ENCODE measurements around the gene TEKT4.
"Not testable (repeated sequence)": the region's sequence is repeated elsewhere in the genome, so short reads cannot be mapped to it uniquely, and the experiment has no call there.

TEKT4 gene

DNA sequence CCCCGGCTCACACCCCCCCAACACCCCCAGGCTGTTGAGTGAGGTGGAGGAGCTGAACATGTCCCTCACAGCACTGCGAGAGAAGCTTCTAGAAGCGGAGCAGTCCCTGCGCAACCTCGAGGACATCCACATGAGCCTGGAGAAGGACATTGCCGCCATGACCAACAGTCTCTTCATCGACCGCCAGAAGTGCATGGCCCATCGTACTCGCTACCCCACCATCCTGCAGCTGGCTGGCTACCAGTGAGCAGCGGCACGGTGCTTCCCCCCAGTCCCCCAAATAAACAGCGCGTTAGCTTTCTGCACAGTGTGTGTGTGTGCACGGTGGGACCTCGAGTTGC, 5.3 kb downstream of the TEKT4 start:
- DNase-seq (ENCODE audit: low spot score) = no peak

DNA sequence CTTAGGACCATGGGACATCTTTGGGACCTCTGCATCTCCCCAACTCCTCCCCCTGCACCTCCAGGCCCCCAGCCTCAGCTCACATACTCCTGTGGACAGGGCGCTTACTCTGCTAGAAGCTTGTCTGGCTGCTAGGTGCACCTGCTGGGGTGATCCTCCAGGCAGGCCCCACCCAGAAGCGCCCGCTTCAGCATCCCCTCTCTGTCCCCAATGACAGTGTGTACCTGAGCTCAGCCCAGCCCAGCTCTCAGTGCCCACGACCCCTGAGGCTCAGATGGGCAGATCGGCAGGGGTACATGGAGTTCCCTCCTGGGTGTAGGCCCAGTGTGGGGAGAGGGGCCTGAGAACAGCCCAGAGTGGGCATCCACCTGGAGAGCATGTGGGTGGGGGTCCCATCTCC, 5.9 kb downstream of the TEKT4 start:
- DNase-seq (ENCODE audit: low spot score) = no peak

- not testable (repeated sequence) for DNase-seq (ENCODE audit: low spot score)
Measured at GRCh38 chr2:94878575-94878974, 7.3 kb downstream of the TEKT4 start.

DNA sequence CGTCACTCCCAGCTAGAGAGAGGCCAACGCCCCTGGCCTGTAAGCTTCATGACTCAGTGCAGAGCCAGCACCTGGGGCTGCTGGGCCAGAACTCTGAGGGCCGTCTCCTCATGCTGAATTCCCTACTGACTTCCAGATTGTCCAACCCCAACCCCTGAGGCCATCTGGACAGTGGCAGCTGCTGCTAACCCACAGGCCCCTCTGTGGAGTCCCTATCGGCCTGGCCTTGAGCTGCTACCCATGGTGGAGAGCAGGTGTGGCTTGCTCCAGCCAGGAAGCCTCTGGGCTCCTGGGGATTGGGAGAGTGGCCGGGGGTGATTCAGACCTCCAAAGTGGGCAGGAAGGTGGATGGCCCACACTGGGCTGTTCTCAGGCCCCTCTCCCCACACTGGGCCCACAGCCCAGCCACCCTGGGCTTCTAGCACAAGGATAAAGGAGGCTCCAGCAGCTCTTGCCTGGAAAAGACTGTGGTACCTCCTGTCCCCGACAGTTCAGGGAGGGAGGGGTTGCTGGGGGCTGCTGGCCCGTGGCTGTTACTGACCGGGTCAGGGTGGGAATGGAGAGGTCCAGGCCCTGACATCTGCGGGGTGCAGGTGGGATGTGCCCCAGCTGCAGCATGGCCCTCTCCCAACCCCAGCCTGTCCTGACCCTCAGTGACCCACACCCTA, 8.2 kb downstream of the TEKT4 start:
- no peak for DNase-seq (ENCODE audit: low spot score)

DNA sequence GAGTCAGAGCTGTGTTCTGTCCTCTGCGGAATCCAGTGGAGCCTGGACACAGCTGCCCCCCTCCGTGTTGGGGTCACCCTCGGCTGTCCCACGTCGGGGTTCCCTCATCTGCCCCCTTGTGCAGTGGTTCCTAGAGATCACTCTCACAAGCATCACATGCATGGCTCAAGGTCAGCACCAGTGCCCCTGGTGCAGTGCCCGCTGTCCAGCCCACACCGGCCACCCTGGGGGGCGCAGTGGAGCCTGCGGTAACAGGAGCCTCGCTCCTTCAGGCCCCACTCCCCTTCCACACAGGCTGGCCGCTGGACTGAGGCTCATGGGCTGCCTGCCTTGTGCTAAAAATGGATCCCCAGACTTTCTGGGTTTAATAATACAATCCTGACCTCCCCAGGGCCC, 8.8 kb downstream of the TEKT4 start:
- DNase-seq (ENCODE audit: low spot score) = no peak

GRCh38 chr2:94880507-94880906, 9.3 kb downstream of the TEKT4 start:
- DNase-seq (ENCODE audit: low spot score) = no peak

GRCh38 chr2:94881070-94881469, 9.8 kb downstream of the TEKT4 start:
- no peak for DNase-seq (ENCODE audit: low spot score)

GRCh38 chr2:94890234-94890633, 19.0 kb downstream of the TEKT4 start:
- DNase-seq (ENCODE audit: low spot score) = no peak

- not testable (repeated sequence) for DNase-seq (ENCODE audit: low spot score)
Measured at GRCh38 chr2:94895273-94895672, 24.0 kb downstream of the TEKT4 start.

DNA sequence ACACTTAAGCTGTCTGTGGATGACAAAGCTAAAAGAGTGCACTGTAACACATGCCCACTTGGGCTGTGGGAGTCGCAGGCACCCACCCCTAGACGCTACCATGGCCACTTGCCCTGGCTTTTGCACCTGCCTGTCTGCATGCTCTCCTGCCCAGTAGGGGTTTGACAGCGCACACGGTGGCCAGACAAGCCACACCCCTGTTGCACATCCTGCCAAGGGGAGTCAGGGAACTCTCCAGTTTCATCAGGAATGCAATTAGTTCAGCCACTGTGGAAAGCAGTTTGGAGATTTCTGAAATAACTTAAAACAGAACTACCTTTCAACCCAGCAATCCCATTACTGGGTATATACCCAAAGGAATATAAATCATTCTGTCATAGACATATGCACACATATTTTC, 35.7 kb downstream of the TEKT4 start:
- DNase-seq (ENCODE audit: low spot score) = not testable (repeated sequence)

GRCh38 chr2:94923196-94923595, 52.0 kb downstream of the TEKT4 start:
- no peak for DNase-seq (ENCODE audit: low spot score)

GRCh38 chr2:94924999-94925398, 53.8 kb downstream of the TEKT4 start:
- not testable (repeated sequence) for DNase-seq (ENCODE audit: low spot score)
